ENCODE results near the gene NOS1AP.

Gene NOS1AP

DNA sequence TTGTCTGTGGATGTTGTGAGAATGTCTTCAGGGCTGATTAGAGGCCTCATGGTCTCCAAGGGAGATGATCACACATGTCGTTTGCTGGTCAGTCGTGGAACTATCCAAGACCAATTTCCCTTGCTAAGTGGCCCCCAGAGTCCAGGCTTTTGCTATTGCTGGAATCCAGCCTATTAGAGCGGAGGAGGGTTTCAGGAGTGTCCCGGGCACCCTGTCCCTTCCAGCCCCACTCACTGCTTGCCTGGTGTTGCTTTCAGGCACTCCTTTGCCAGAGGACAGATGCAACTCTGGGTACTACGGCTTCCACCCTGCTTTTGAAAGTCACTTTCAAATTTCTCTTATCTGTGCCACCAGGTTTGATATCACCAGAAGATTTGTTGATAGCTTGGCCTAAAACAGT is 149.1 kb downstream of the NOS1AP start:
- DNase-seq (ENCODE audit: low read depth, low spot score), result no peak

- no peak for DNase-seq (ENCODE audit: low read depth, low spot score)
Measured at GRCh38 chr1:162218975-162219374, 149.5 kb downstream of the NOS1AP start.

- DNase-seq (ENCODE audit: low read depth, low spot score), result no peak
Measured at GRCh38 chr1:162219461-162219860, 150.0 kb downstream of the NOS1AP start.

DNA sequence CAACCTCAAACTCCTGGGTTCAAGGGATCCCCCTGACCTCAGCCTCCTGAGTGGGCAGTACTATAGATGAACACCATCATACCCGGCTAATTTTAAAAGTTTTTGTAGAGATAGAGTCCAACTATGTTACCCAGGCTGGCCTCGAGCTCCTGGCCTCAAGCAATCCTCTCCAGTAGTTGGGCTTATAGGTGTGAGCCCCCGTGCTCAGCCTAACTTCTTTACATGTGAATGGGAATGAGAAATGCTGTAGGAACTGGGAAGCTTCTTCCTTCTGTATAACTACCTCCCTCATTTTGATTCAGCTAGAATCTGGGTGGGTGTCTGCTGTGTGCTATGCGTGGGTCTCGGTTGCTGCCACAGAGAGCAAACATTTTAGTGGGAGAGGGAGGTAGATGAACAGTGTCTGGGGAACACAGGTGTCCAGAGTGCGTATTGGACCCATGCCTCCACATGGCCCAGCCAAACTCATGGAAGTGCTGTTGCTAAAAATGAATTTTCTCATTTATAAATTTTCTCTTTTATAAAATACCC is 150.6 kb downstream of the NOS1AP start:
- no peak for DNase-seq (ENCODE audit: low read depth, low spot score)

- no peak for DNase-seq (ENCODE audit: low read depth, low spot score)
Measured at GRCh38 chr1:162222014-162222413, 152.5 kb downstream of the NOS1AP start.

DNA sequence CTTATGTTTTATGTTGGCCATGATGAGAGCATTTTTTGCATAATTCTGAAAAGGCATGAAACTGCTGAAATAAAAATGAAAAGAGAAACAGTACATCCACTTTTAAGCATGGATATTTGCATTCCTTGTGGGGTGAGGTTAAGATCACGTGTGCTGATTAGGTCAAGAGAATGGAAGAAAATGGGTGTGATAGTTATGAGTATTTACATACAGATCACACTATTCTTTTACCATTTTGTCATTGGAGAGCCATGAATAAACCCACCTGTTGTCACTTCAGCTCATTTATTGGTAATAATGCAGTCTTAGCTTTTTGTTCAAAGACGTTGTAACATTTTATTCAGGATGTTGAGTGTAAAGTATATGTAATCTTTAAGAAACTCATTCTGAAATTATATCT is 153.2 kb downstream of the NOS1AP start:
- DNase-seq (ENCODE audit: low read depth, low spot score), result no peak

DNA sequence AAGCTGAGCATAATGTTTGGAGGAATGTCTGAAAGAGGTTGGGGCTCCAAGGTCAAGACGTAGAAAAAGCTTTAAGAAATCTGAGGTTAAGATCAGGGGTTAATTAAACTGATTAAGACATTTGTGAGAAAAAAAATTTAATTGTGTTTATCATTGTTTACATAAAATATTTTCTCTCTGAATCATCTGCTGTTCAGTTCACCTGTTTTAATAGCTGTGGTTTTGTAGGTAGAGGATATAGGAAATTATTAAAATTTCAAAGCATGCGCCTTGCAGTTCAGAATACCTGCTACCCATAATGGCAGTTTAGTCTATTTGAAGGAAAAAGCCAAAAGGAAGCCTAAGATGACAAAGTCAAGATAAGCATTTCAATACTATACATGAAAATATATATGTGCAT is 154.0 kb downstream of the NOS1AP start:
- DNase-seq (ENCODE audit: low read depth, low spot score), result no peak

GRCh38 chr1:162224267-162224666 is 154.8 kb downstream of the NOS1AP start:
- no peak for DNase-seq (ENCODE audit: low read depth, low spot score)

DNA sequence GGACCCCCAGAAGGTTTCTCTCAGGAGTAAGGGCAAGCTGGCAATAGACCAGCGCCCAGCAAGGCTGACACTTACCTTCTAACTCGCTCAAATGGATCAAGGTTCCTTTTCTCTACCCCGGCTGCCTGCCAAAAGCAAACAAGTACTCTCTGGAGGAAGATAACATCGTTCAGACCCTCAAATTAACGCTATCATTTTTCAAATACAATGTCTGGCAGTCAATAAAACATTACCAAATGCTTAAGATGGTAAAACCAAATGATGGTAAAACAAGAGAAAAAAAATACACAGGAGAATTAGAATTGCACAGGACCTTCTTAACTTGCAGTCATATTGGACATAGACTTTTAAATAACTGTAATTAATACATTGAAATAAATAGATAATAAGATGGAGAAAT is 159.1 kb downstream of the NOS1AP start:
- DNase-seq (ENCODE audit: low read depth, low spot score), result no peak

GRCh38 chr1:162229549-162229948 is 160.1 kb downstream of the NOS1AP start:
- DNase-seq (ENCODE audit: low read depth, low spot score), result no peak

DNA sequence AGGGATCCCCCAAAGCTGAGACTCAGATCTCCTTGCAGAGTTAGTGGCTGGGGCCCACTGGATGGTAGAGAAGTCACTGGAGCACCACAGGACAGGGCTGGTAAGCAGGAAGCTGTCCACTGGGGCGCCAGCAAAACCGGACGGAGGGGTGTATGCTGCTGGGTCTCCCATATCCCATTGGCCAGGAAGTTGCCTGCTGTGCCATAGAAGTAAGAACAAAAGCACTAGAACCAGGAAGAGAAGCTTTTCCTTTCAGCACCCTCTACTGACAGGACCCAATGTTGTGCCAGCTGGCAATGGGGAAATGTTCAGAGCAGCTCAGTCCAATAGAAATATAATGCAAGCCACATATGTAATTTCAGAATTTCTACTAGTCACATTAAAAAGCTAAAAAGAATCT is 160.6 kb downstream of the NOS1AP start:
- no peak for DNase-seq (ENCODE audit: low read depth, low spot score)

GRCh38 chr1:162230517-162230916 is 161.0 kb downstream of the NOS1AP start:
- DNase-seq (ENCODE audit: low read depth, low spot score), result no peak

DNA sequence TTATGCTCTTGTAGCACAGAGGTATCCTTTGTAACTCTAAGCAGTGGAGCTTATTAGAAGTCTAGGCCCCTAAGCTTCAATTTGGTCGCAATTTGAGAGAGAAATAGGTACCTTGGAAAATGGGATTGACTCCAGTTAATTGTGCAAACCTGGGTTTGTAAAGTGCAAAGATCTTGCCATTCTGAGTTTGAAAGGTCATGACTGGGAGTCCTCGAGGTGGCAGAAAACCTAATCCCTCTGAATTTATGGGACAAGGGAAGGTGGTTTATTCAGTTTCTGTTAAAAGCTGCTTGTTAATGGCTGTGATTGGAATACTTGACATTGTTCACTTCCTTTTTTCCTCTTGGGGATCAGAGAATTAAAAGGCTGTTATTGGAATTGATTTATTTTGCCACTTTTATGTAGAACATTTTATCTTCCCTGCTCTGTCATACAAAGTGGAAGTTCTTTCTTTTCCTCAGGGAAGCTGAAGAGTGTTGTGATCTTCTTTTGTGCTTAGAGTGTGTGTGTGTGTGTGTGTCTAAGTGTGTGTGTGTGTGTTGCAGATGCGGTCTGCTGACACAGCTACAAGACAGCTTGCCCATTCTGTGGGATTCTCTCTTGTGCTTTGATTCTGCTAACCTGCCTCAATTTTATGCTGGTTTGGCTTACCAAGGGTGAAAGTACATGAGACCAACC is 162.7 kb downstream of the NOS1AP start:
- no peak for DNase-seq (ENCODE audit: low read depth, low spot score)

DNA sequence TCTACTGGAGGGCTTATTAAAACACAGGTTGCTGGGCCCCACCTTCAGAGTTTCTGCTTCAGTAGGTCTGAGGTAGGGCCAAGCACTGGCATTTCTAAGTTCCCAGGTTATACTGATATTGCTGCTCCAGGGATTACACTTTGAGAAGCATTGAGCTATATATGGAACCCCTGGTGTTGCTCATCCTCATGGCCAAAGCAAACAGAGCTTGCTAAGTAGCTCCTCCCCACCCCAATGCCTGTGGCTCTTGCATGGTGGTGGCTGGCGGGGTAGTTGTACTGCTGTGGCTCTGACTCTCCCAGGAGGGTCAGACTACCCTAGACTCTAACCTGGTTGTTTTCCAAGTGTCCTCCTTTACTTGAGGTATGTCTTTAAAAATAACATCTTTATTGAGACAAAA is 163.6 kb downstream of the NOS1AP start:
- DNase-seq (ENCODE audit: low read depth, low spot score), result no peak

DNA sequence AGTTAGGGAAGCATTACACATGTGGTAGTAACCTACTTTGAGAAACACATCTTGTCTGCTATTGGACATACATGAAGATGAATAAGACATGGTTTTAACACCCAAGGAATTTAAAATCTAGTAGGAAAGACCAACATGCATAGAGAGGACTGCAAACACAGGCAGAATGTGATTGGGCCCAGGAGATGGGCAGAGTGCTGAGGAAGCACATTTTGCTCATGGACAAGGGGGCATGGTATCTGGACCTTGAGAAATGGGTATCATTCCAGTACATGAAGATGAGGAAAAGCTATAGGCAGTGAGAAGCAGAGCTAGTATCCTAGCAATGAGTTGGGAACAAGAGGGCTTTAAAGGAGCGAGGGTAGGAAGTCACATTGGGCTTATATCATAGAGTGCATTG is 164.4 kb downstream of the NOS1AP start:
- DNase-seq (ENCODE audit: low read depth, low spot score), result no peak

DNA sequence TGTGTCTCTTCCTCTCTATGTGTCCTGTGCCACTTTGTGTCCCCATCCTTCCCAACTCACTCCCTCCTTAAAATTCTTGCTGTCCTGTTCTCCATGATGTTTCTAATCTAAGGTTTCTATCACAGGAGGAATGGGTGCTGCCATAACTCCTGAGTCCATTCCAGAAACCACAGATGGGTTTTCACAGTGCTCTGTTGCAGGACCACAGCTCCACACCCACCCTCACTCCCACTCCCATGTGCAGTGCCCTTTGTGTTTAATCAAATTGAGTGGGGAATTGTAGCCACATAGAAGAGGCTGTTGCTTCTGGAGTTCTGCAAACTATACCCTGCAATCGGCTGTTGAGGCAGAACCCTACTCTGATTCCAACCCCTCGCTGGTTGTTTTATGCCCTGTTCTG is 165.1 kb downstream of the NOS1AP start:
- DNase-seq (ENCODE audit: low read depth, low spot score), result no peak

DNA sequence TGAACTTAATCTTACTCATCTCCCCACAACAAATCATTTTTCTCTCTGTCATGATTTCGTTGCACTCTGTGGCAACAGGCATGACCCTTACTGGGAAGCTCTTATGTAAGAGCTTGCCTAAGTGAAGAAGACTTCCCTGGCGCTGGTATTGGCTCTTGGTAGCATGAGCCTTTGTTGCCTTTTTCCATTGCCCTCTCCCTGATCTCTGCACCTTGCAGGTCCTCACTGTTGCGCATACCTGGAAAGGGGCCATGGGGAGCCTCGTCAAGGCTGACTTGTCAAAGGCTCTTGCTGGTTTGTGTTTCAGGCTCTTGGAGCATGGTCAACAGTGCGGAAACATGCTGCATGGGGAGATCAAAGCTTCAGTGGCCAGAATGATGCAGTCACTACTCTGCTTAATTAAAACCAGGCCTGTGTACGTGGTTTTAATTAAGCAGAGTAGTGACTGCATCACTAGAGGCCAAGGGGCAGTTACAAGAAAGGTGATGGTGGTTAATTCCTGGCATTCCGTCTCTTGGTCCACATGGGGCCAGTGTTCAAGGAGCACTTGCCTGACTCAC is 165.8 kb downstream of the NOS1AP start:
- DNase-seq (ENCODE audit: low read depth, low spot score), result no peak

- DNase-seq (ENCODE audit: low read depth, low spot score), result no peak
Measured at GRCh38 chr1:162236201-162236600, 166.7 kb downstream of the NOS1AP start.

GRCh38 chr1:162236618-162237017 is 167.1 kb downstream of the NOS1AP start:
- no peak for DNase-seq (ENCODE audit: low read depth, low spot score)

GRCh38 chr1:162240577-162240976 is 171.1 kb downstream of the NOS1AP start:
- no peak for DNase-seq (ENCODE audit: low read depth, low spot score)

DNA sequence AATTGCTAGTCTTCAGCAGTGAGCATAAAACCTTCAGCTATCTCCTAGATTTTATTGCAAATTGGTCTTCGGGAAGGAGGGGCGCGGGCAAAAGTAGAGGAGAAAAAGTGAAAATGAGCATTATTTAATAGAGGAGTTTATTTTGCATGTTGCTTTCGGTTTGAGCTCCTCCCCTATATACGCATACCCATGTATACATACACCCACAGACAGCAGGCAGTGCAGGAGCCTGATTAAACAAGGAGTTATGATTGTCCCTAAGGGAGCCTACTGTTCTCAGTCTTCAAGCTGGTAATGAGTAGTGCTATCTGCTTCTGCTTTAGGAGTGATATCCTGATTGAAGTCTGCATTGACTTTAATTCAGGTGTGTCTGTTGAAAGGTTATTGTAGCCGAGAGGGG is 173.3 kb downstream of the NOS1AP start:
- no peak for DNase-seq (ENCODE audit: low read depth, low spot score)

DNA sequence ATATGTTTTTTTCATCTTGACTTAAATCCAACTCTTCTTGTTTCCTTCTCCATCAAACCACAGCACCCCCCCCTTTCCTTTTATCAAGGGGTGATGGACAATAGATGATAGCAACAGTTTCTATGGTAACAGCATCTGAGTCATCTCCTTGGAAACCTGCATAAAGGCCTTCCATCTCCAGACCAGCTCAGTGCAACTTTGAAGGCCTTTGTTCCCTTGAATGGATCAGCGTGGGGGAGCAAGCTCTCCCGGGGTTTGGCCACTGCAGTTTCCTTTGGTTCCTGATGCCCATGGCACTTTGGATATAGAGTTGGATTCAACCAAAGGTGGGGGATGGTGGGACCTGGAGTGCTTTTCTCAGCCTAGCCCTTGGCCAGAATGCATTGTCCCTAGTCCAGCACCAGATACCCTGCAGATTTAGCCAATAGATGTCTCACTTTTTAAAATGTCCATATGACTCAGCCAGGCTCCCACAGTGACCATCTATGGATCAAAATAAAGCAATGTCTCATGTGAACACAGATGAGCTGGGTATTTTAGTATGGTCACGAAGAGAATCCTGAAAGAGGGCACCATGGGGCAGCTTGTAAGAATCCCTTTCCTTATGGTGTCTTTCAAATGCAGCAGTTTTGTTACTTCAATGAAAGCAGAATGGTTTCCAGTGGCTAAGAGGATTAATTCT is 179.5 kb downstream of the NOS1AP start:
- DNase-seq (ENCODE audit: low read depth, low spot score), result no peak

Data from smooth muscle cell of the brain vasculature (primary cell).